Measurements from ENCODE around the gene DISP2.

DISP2 gene

GRCh38 chr15:40428185-40428584 is 70.2 kb downstream of the DISP2 start:
- no peak for DNase-seq
